Stimulated activated effector memory CD8-positive, alpha-beta T cell treated with anti-CD3 and anti-CD28 coated beads, Interleukin-12 subunit alpha, Interleukin-12 subunit beta, amount 100 ng/mL, for 72 hours (primary cell): ENCODE data around the gene CILP2.

Experiments used
- ATAC-seq: fragments of 150-1000 bp; cut with Tn5 transposase; 2 replicates; pipeline ENCODE4 v1.10.0; 2021
- DNase-seq, 2 donors: peaks; one replicate each; pipeline ENCODE4 v3.0.0; 2021 to 2022; ENCODE audit warnings: low spot score in 2 of 2
- H3K27ac Mint-ChIP-seq: one replicate; pipeline ENCODE4 v1.8.0; 2022; ENCODE audit warnings: mild to moderate bottlenecking, mixed read lengths
- H3K36me3 Mint-ChIP-seq: one replicate; pipeline ENCODE4 v1.8.0; 2022; ENCODE audit warnings: mild to moderate bottlenecking, mixed read lengths
- H3K4me1 Mint-ChIP-seq: one replicate; pipeline ENCODE4 v1.8.0; 2022; ENCODE audit warnings: mixed read lengths
- H3K4me3 Mint-ChIP-seq: one replicate; pipeline ENCODE4 v1.8.0; 2022; ENCODE audit warnings: mild to moderate bottlenecking, mixed read lengths
- H3K9me3 Mint-ChIP-seq: one replicate; pipeline ENCODE4 v1.8.0; 2022; ENCODE audit warnings: mixed read lengths

CILP2 gene

DNA sequence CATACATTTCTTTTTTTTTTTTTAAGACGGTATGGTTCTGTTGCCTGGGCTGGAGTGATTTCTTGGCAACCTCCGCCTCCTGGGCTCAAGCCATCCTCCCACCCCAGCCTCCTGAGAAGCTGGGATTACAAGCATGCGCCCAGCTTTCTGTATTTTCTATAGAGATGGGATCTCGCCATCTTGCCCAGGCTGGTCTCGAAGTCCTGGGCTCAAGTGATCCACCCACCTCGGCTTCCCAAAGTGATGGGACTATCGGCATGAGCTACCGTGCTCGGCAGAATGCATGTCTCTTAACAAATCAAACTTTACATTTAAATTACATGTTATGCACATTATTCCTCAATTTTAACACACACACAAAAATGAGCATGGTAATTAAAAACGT, 20.8 kb upstream of the CILP2 start:
- H3K27ac Mint-ChIP-seq, result no peak overlapping the region

DNA sequence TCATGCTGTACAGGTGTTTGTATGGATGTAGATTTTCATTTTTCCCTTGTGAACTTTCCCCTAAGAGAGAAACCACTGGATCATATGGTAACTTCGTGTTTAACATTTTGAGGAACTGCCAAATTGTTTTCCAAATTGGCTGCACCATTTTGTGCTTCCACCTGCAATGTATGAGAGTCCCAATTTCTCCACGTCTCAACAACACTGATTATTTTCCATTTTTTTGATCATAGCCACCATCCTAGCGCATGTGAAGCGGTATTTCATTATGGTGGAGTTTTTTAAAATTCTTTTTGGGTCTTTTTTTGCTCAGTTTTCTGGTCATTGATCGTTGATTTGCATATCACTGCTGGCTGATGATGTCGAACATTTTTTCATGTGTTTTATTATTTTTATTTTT, 17.1 kb upstream of the CILP2 start:
- no peak for ATAC-seq
- peaks cover 22% of the 10 kb centered on the region for H3K4me1 Mint-ChIP-seq
- H3K27ac Mint-ChIP-seq, result peak overlapping the region; percentile 84
- no peak for DNase-seq
- peaks cover 82% of the 10 kb centered on the region for H3K36me3 Mint-ChIP-seq
- H3K9me3 Mint-ChIP-seq, result no peaks in the 10 kb centered on the region
- no peak overlapping the region for H3K4me3 Mint-ChIP-seq

More for the DNA sequence above, 20.8 kb upstream of the CILP2 start:
- H3K36me3 Mint-ChIP-seq, result peaks cover 71% of the 10 kb centered on the region
- H3K9me3 Mint-ChIP-seq, result no peaks in the 10 kb centered on the region
- H3K4me3 Mint-ChIP-seq, result peak overlapping the region; percentile 88
- ATAC-seq (no peak), DNase-seq (no peak)
- H3K4me1 Mint-ChIP-seq, result peaks cover 22% of the 10 kb centered on the region

- no peak overlapping the region for H3K27ac Mint-ChIP-seq
- peaks cover 89% of the 10 kb centered on the region for H3K36me3 Mint-ChIP-seq
- ATAC-seq (no peak), DNase-seq (no peak)
- peaks cover 22% of the 10 kb centered on the region for H3K4me1 Mint-ChIP-seq
- H3K4me3 Mint-ChIP-seq, result no peak overlapping the region
- H3K9me3 Mint-ChIP-seq, result no peaks in the 10 kb centered on the region
Observed at GRCh38 chr19:19523177-19523576, 14.9 kb upstream of the CILP2 start.

GRCh38 chr19:19524053-19524452, 14.0 kb upstream of the CILP2 start:
- DNase-seq (no peak), ATAC-seq (no peak)
- Mint-ChIP-seq H3K9me3 (no peaks in the 10 kb centered on the region), H3K36me3 (peaks cover 83% of the 10 kb centered on the region), H3K4me1 (peaks cover 21% of the 10 kb centered on the region), H3K27ac (no peak overlapping the region), H3K4me3 (no peak overlapping the region)

- Mint-ChIP-seq H3K4me1 (peaks cover 6% of the 10 kb centered on the region), H3K36me3 (peaks cover 77% of the 10 kb centered on the region), H3K9me3 (no peaks in the 10 kb centered on the region), H3K27ac (no peak overlapping the region), H3K4me3 (no peak overlapping the region)
- DNase-seq, result no peak
- no peak for ATAC-seq
Observed at GRCh38 chr19:19525611-19526380, 12.3 kb upstream of the CILP2 start.

DNA sequence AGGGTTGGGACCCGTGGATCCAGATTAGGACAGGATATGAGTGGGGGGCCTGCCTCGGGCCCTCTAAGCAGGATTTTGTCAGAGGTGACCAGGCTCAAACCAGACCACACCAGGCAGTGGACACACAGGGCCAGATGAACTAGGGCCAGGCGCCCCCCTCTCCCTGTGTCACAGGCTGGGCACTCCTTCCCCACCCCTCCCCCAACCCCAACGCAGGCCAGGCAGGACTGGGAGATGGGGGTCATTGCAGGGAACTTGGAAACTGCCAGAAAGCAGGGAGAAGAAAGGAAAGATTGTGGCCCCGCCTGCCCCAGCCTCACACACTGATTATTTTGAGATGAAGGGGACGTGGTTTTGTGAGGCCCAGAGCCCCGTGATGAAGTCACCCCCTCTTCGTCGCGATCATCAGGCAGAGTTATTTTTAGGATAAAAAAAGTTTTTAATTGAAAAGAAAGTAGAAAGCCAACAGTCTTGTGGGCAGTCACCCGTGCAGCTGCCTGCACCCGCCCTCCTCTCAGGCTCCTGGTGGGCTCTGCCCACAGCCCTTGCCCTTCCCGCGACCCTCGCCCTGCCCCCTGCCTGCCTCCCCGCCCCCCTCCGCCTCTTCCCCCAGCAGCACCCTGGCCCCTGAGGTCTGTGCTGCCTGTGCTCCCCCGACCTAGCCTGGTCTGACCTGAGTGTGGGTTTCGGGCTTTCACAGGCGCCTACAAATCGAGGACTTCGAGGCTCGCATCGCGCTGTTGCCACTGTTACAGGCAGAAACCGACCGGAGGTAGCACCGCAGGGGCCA, 11.3 kb upstream of the CILP2 start:
- Mint-ChIP-seq H3K4me3 (no peak overlapping the region), H3K4me1 (peaks cover 6% of the 10 kb centered on the region), H3K27ac (peak overlapping the region; percentile 56), H3K36me3 (peaks cover 69% of the 10 kb centered on the region), H3K9me3 (no peaks in the 10 kb centered on the region)
- DNase-seq (no peak), ATAC-seq (no peak)

DNA sequence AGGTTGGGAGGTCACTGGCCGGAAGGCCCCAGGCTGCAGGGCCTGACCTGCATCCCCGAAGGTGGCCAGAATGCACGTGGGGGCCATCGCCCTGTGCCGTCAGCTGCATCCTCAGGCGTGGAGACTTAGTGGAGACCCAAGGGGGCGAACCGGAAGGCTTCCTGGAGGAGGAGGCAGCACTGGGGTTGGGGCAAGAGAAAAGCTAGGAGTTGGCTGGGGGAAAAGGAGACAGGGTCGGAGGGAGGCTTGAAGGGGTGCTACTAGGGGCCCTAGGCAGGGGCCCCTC, 10.8 kb upstream of the CILP2 start:
- ATAC-seq (no peak), DNase-seq (no peak)
- Mint-ChIP-seq H3K4me3 (no peak overlapping the region), H3K36me3 (peaks cover 69% of the 10 kb centered on the region), H3K4me1 (peaks cover 11% of the 10 kb centered on the region), H3K27ac (no peak overlapping the region), H3K9me3 (no peaks in the 10 kb centered on the region)

DNA sequence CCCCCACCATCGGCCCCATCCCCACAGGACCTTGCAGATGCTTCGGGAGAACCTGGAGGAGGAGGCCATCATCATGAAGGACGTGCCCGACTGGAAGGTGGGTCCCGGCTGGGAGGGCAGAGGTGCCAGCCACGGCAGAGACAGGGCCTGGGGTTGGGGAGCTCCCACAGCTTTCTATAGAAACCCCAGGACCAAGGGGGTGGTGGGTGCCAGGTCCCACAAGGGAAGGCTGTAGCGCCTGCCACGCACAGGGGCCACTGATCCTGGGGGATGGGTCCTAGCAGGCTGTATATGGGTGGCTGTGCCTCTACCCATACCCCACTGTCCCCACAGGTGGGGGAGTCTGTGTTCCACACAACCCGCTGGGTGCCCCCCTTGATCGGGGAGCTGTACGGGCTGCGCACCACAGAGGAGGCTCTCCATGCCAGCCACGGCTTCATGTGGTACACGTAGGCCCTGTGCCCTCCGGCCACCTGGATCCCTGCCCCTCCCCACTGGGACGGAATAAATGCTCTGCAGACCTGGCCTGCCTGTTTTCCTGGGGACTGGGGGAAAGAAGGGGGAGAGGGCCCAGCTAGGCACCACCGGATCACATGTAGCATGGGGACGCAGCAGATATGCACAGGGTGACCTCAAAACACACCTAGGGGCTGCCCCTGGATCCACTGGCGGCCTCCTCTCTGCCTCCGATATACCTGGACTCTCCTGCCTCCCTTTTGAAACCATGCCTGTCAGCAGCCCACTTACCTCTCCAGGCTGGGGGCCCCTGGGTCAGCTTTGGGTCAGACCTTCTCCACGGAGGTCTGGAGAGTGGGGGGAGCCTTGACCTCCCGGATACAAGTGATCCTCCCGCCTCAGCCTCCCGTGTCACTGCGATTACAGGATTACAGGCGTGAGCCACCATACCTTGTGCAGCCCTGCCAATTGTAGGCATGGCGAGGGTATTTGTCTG, 10.1 kb upstream of the CILP2 start:
- Mint-ChIP-seq H3K4me1 (peaks cover 12% of the 10 kb centered on the region), H3K36me3 (peaks cover 71% of the 10 kb centered on the region), H3K4me3 (no peak overlapping the region), H3K27ac (no peak overlapping the region), H3K9me3 (no peaks in the 10 kb centered on the region)
- no peak for DNase-seq
- ATAC-seq, result no peak

DNA sequence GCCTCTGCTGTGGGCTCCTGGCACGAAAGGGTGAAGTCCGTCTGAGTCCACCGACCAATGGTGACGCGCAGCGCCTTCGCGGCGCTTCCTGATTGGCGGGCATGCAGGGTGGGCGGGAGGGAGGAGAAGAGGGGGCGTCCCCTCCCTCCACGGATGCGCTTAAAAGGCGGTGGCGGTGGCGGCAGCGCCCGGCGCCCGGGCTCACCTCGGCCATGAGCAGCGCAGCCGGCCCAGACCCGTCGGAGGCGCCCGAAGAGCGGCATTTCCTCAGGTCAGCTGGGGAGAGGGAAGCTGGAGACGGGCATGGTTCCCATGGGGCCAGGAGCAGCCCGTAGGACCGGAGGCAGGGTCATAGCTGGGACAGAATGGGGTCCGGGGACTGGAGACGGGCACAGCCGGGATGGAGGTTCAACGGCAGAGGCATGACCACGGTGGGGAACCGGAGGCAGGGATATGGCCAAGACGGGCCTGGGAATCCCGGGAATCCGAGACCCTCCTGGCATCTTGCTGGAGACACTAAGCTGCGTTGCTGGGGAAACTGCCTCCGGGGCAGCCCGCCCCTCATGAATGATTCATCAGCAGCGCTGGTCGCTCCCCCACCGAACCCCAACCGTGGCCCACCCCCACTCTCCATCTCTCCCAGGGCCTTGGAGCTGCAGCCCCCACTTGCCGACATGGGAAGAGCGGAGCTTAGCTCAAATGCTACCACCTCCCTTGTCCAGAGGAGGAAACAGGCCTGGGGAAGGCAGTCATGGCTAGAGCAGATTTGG, 9.2 kb upstream of the CILP2 start, which contains the start of gene YJEFN3:
YJEFN3 (plus strand) TSS at position 191 of the 770 bp plus-strand sequence; CDS start at position 213, 22 bp downstream.
- H3K4me3 Mint-ChIP-seq, result no peak within 1 kb of the TSS
- DNase-seq (no peak), ATAC-seq (no peak)
- H3K9me3 Mint-ChIP-seq, result no peaks in the 10 kb centered on the region
- no peak within 1 kb of the TSS for H3K27ac Mint-ChIP-seq
- peaks cover 14% of the 10 kb centered on the region for H3K4me1 Mint-ChIP-seq
- peaks cover 64% of the 10 kb centered on the region for H3K36me3 Mint-ChIP-seq

DNA sequence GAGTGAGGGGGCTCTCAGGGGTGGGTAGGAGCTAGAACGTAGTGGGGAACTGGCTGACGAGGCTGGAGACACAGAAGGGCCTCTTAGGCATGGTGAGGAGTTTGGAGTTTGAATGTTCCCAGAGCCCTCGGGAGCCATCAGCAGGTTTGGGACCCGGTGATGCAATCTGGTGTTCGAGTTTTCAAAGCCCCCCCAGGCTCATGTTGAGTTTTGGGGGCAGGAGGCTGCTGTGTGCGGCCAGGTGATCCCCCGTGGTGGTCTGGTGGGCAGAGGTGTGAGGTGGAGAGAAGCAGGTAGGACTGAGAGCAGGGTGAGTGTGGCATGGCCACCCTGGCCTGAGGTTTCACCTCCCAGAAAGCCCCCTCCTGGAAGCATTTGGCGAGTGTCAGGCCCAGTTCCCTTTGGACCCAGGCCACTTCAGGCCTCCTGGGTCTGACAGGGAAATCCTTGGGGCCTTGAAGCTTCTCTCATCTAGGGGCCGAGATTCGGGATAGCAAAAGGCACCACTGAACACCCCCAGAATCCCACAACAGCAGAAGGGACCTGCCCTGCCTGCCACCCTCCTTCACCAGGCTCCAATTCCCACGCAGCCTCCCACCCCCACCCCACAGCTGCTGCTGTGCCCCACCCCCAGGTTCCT, 8.2 kb upstream of the CILP2 start:
- Mint-ChIP-seq H3K36me3 (peaks cover 54% of the 10 kb centered on the region), H3K4me1 (peaks cover 20% of the 10 kb centered on the region), H3K27ac (no peak overlapping the region), H3K4me3 (no peak overlapping the region), H3K9me3 (no peaks in the 10 kb centered on the region)
- ATAC-seq (no peak), DNase-seq (no peak)

GRCh38 chr19:19530423-19530804, 7.7 kb upstream of the CILP2 start:
- H3K4me3 Mint-ChIP-seq, result no peak overlapping the region
- peaks cover 20% of the 10 kb centered on the region for H3K4me1 Mint-ChIP-seq
- peak overlapping the region; percentile 85 for H3K27ac Mint-ChIP-seq
- DNase-seq, result no peak
- H3K9me3 Mint-ChIP-seq, result no peaks in the 10 kb centered on the region
- ATAC-seq, result no peak
- peaks cover 49% of the 10 kb centered on the region for H3K36me3 Mint-ChIP-seq

GRCh38 chr19:19530889-19531288, 7.2 kb upstream of the CILP2 start:
- ATAC-seq, result no peak

GRCh38 chr19:19531951-19532805, 5.9 kb upstream of the CILP2 start:
- peak overlapping the region; percentile 62 for H3K27ac Mint-ChIP-seq
- ATAC-seq, result peak; percentile 86
- H3K36me3 Mint-ChIP-seq, result peaks cover 45% of the 10 kb centered on the region
- DNase-seq, result peak; percentile 92
- no peaks in the 10 kb centered on the region for H3K9me3 Mint-ChIP-seq
- peaks cover 27% of the 10 kb centered on the region for H3K4me1 Mint-ChIP-seq
- no peak overlapping the region for H3K4me3 Mint-ChIP-seq

More at GRCh38 chr19:19530889-19531288, 7.2 kb upstream of the CILP2 start:
- Mint-ChIP-seq H3K27ac (peak overlapping the region; percentile 85), H3K36me3 (peaks cover 50% of the 10 kb centered on the region), H3K4me3 (no peak overlapping the region), H3K4me1 (peaks cover 20% of the 10 kb centered on the region), H3K9me3 (no peaks in the 10 kb centered on the region)
- DNase-seq, result no peak
